GM12872 (cell line): ENCODE data around the gene MAEL.

ENCODE experiments used
- CTCF ChIP-seq: IDR thresholded peaks from 3 replicates; pipeline ENCODE4 v1.5.1; 2011; ENCODE audit warnings: low read depth, mild to moderate bottlenecking, low read length, moderate library complexity; ENCODE audit not compliant: insufficient read depth

MAEL gene

GRCh38 chr1:166952002-166952746 is 36.9 kb upstream of the MAEL start:
- TF ChIP-seq CTCF: no peak

- no peak for TF ChIP-seq CTCF
Observed at GRCh38 chr1:166953491-166953890, 35.6 kb upstream of the MAEL start.

- TF ChIP-seq CTCF: no peak
Observed at GRCh38 chr1:166956057-166956850, 32.8 kb upstream of the MAEL start.

- TF ChIP-seq CTCF: no peak
Observed at GRCh38 chr1:166956872-166957271, 32.2 kb upstream of the MAEL start.

GRCh38 chr1:166960858-166961474 is 28.1 kb upstream of the MAEL start:
- TF ChIP-seq CTCF: no peak

- no peak for TF ChIP-seq CTCF
Observed at GRCh38 chr1:166969074-166969677, 19.9 kb upstream of the MAEL start.

- TF ChIP-seq CTCF: no peak
Observed at GRCh38 chr1:166971252-166971651, 17.8 kb upstream of the MAEL start.
